Myocyte (in vitro differentiated cells): ENCODE measurements around the gene OCEL1. TPM values are rescaled to one million over a fixed set of nuclear protein-coding genes. Genes with fewer than 3 reads are reported as not detected.
"Not testable (repeated sequence)": the region's sequence is repeated elsewhere in the genome, so short reads cannot be mapped to it uniquely, and the experiment has no call there.

Source experiments
- DNase-seq: peaks from one replicate; pipeline ENCODE4 v3.0.0-alpha.2; 2012; ENCODE audit warnings: low read depth
- total RNA-seq: library from RNA; depleted of rRNA; stranded (reverse); fragments of >200 nt; gene quantifications from 2 replicates; pipeline ENCODE4 v1.2.3, GENCODE V29; 2014

Gene OCEL1
- total RNA-seq, 1 donor from 2014 or later = 7.0 TPM

DNA sequence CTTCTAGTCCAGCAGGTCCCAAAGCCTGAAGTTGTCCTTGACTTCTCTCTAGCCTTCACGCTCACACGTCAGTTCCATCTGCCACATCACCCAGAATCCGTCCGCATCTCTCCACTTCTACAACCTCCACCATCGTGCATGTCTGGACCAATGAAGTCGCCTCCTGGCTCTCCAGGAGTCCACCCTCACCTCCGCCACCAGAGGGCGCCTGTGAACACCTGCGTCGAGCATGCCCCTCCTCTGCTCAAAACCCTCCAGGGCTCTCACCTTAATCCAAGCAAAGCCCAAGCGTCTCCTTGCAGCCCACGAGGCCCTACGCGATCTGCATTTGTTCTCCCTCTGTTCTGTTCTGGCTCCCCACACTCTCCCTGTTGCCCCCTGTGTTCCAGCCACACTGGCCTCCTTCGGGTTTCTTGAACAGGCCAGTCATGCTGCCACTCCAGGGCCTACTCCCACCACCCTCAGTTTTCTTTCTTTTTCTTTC, 34.9 kb downstream of the OCEL1 start:
- peak; percentile 57 for DNase-seq

DNA sequence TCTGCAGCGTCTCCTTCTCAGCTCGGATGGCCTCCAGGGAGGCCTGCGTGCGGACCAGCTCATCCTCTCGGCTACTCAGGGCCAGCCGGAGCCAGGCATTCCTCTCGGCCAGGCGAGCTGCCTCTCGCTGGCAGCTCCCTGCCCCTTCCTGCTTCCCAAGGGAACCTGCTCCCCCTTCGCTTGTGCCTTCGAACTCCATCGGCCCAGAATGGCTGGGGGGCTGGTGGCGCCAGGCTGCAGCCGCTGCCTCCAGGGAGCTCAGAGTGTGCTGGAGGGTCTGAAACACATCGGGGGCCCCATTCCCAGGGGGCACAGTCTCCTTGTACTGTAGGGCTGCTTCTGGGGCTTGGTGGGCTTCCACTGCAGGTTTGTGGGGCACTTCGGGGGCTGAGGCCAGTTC, 36.5 kb downstream of the OCEL1 start:
- DNase-seq = no peak

DNA sequence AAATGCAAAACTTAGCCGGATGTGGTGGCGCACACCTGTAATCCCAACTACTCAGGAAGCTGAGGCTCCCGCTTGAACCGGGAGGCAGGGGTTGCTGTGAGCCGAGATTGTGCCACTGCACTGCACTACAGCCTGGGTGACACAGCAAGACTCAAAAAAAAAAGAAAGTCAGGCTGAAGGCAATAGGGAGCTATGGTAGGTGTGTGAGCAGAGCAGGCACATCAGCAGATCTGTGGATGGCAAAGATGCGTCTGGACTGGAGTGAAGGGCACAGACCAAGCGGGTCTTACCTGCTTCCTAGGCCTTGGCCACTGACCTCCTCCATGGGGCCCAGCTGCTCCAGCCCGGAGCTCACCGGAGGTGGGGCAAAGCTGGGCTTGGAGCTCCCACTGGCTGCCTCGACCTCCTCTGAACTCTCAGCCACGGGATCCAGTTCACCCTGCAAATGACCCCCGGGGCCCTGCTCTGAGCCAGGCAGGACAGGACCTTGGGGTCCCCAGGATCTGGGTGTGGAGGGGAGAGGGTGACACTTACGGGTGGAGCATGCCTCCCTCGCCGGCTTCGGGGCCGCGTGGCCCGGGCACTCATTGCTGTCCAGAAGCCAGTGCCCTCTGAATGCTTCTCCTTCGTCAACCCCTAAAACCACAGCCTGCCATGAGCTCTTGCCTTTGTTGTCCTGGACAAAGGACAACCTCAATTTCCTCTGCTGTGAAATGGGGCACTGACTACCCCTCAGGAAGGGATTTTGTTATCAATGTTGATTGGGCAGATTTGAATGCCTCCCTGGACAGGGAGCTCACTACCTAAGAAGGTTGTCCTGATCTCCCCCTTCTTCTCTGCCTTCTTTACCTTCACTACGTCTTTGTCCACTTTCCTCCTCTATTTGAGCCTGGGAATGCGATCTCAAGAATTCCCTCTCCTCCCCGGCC, 38.0 kb downstream of the OCEL1 start:
- DNase-seq = no peak

GRCh38 chr19:17264641-17264979, 38.6 kb downstream of the OCEL1 start, which contains the start of gene USHBP1:
TSS of gene USHBP1 (minus strand) at chr19:17264745. CDS start at chr19:17264299, 446 bp downstream.
- no peak for DNase-seq

DNA sequence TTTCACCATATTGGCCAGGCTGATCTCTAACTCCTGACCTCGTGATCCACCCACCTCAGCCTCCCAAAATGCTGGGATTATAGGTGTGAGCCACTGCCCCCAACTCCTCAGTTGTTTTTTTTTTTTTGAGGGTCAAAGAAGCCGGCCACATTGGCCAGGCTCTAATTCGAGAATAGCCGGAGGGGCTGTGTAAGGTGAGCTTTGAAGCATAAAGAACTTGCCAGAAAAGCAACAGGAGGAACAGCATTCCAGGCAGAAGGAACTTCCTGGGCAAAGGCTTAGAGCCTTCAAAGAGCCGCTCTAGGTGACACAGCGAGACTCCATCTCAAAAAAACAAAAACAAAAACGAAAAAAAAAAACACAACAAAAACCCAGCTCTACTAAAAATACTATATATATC, 40.0 kb downstream of the OCEL1 start:
- no peak for DNase-seq

GRCh38 chr19:17266589-17266974, 40.6 kb downstream of the OCEL1 start:
- DNase-seq = no peak

DNA sequence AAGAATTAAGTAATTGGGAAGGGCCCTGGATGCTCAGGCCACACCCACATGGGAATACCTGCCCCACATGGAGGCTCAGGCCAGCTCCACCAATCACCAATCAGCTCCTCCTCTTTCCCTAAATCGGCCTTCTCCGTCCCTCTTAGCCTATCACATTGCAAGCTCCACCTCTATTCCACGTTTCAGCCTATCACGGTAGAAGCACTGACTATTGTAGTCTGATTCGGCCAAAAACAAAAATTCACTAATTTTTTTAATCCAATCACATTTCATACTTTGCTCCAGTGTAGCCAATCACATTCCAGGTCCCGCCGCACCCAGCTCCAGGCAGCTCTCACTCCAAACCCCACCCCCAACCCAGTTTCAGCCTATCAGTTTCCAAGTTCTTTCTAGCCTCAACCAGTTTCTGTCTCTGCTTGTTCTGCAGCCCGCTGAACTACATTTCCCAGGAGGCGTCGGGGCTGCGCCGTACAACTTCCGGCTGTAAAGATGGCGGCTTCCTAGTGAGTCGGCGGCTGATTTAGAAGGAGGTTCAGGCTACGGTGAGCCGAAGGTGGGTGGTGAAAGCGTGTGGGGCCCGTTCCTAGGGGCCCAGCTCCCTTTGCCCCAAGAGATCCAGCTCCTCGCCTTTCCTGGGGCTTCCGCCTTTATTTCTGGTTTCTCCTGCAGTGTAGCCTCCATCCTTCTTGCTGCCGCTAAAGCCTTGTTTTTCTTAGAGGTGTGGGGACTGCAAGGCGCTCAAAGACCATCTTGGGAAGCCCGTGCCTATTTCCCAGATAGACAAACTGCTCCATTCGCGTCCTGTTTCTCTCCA, 41.2 kb downstream of the OCEL1 start, which contains the start of gene BABAM1:
Gene BABAM1, plus strand, starts transcription at position 469 of the 814 bp plus-strand sequence. CDS start 1,364 bp downstream, outside the sequence.
- peak; percentile 99 for DNase-seq

DNA sequence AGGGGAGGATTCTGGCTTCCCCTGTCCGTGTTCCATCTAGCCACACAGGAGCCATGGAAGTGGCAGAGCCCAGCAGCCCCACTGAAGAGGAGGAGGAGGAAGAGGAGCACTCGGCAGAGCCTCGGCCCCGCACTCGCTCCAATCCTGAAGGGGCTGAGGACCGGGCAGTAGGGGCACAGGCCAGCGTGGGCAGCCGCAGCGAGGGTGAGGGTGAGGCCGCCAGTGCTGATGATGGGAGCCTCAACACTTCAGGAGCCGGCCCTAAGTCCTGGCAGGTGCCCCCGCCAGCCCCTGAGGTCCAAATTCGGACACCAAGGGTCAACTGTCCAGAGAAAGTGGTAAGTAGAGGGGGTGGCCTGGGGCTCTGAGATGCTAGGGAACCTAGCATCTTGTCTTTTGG, 42.7 kb downstream of the OCEL1 start:
- no peak for DNase-seq

DNA sequence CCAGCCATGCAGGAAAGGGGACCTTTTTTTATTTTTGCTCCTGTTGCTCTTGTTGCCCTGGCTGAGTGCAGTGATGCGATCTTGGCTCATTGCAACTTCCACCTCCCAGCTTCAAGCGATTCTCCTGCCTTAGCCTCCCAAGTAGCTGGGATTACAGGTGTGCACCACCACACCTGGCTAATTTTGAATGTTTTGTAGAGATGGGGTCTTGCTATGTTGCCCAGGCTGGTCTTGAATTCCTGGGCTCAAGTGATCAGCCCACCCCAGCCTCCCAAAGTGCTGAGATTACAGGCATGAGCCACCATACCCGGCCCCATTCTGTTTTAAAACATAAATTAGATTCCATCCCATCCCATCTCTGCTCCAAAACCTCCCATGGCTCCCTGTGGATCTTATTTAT, 48.9 kb downstream of the OCEL1 start:
- not testable (repeated sequence) for DNase-seq

DNA sequence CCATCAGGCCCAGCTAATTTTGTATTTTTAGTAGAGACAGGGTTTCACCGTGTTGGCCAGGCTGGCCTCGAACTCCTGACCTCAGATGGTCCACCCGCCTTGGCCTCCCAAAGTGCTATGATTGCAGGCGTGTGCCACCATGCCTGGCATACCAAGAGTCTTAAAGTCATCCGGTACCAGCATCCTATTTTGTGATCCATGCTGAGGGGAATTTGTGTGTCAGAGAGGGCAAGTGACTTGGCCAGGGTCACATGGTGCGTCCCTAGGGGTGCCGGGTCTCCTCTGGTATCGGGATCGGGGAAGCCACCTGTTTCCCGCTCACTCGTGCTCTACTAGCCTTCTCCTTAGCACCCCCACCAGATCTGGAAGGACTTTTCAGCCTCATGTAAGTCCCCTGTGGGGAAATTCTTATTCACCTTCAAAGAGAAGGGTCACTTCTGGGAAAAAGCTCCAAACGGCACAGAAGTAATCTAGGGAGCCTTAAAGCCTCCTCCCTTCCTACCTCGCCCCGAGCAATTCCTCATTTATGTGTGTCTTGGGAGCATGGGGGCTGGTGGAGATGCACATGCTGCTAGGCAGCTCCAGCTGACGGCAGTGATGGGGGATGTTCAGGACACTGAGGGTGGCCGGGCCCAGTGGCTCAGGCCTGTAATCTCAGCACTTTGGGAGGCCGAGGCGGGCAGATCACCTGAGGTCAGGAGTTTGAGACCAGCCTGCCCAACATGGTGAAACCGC, 49.6 kb downstream of the OCEL1 start:
- no peak for DNase-seq

Other genes starting within 250 kb of the OCEL1 start
- gene CPAMD8, start 199.4 kb upstream of the OCEL1 start, total RNA-seq = not detected in 2 replicates
- gene HAUS8, start 150.8 kb upstream of the OCEL1 start, total RNA-seq = 3.3 and 5.4 TPM in 2 replicates
- 35.8 and 43.4 TPM in 2 replicates for gene MYO9B, start 150.4 kb upstream of the OCEL1 start, total RNA-seq
- gene USE1, start 10.9 kb upstream of the OCEL1 start, total RNA-seq = 23.1 and 23.5 TPM in 2 replicates
- gene NR2F6, start 19.7 kb downstream of the OCEL1 start, total RNA-seq = 103 and 104 TPM in 2 replicates
- gene USHBP1, start 38.5 kb downstream of the OCEL1 start, total RNA-seq = not detected in 2 replicates
- gene BABAM1, start 41.2 kb downstream of the OCEL1 start, total RNA-seq = 89.3 and 122 TPM in 2 replicates
- gene ANKLE1, start 55.7 kb downstream of the OCEL1 start, total RNA-seq = 0.27 and 0.36 TPM in 2 replicates
- 24.0 and 24.8 TPM in 2 replicates for gene ABHD8, start 77.2 kb downstream of the OCEL1 start, total RNA-seq
- gene MRPL34, start 79.6 kb downstream of the OCEL1 start, total RNA-seq = 55.7 and 87.2 TPM in 2 replicates
- gene DDA1, start 83.3 kb downstream of the OCEL1 start, total RNA-seq = 26.2 and 34.5 TPM in 2 replicates
- gene ANO8, start 108.6 kb downstream of the OCEL1 start, total RNA-seq = 8.3 and 8.7 TPM in 2 replicates
- gene GTPBP3, start 111.3 kb downstream of the OCEL1 start, total RNA-seq = 19.3 and 20.2 TPM in 2 replicates
- gene PLVAP, start 151.1 kb downstream of the OCEL1 start, total RNA-seq = 0.43 TPM in 1 of 2 replicates, not detected in the other
- gene CCDC194, start 168.0 kb downstream of the OCEL1 start, total RNA-seq = not detected in 2 replicates
- gene BST2, start 179.4 kb downstream of the OCEL1 start, total RNA-seq = 0.57 and 0.62 TPM in 2 replicates
- 53.3 and 71.6 TPM in 2 replicates for gene MVB12A, start 193.8 kb downstream of the OCEL1 start, total RNA-seq
- 0.31 and 2.6 TPM in 2 replicates for gene TMEM221, start 222.4 kb downstream of the OCEL1 start, total RNA-seq
- gene NXNL1, start 234.7 kb downstream of the OCEL1 start, total RNA-seq = not detected in 2 replicates
- gene SLC27A1, start 244.3 kb downstream of the OCEL1 start, total RNA-seq = 35.8 and 41.3 TPM in 2 replicates